Measurements from ENCODE around the gene TPH2. TPM values are rescaled to one million over a fixed set of nuclear protein-coding genes. Genes with fewer than 3 reads are reported as not detected.

The TPH2 gene
- total and polyA plus RNA-seq, 2 of the 13 experiments (the other 11 are each of a cell fraction or from before 2014, with no cell fraction given), result not detected

GRCh38 chr12:72072592-72073212, 134.1 kb downstream of the TPH2 start:
- no peak for DNase-seq (ENCODE audit: low spot score)
- Histone ChIP-seq H3K4me2 (ENCODE audit: low read depth, low read length) (no peak overlapping the region), H2AFZ (ENCODE audit: low read length) (no peak overlapping the region), H3K4me3 (replicated peaks in 1 of 3; ENCODE audit: insufficient read depth in 1 of 3, low read depth in 2 of 3, low read length in 3 of 3) (no peak overlapping the region), H3K9ac (ENCODE audit: insufficient read depth, low read depth, low read length) (no peak overlapping the region), H3K4me1 (ENCODE audit: insufficient read depth, low read length) (no peaks in the 10 kb centered on the region), H3K79me2 (ENCODE audit: insufficient read depth, low read length) (no peaks in the 10 kb centered on the region), H4K20me1 (ENCODE audit: insufficient read depth, low read length) (no peaks in the 10 kb centered on the region), H3K36me3 (replicated peaks in 1 of 2; ENCODE audit: control insufficient read depth in 1 of 2, insufficient read depth in 2 of 2, low read length in 2 of 2) (no peaks in the 10 kb centered on the region), H3K27ac (ENCODE audit: extremely low read length, insufficient read depth, low read length) (no peak overlapping the region), H3K27me3 (ENCODE audit: control insufficient read depth in 1 of 2, insufficient read depth in 2 of 2, low read length in 2 of 2) (no peaks in the 10 kb centered on the region), H3K9me3 (ENCODE audit: low read length) (peaks cover 16% of the 10 kb centered on the region)
- no TSS peak for BruUV-seq (replicated peaks)
- WGBS (ENCODE audit: low lambda C conversion rate), result 0% methylated on average over 1 of the region's 1 CpG
- no peak for FAIRE-seq
- ATAC-seq, result no peak
- in situ Hi-C loops (cut with HindIII; ENCODE audit: extremely low pct_ligation_motif_present, low pct_unique_long_range_greater_than_20kb) (no loop called here), intact Hi-C loops (cut with micrococcal nuclease; ENCODE audit: unreplicated experiment) (no loop called here)
- CTCF ChIA-PET (ENCODE audit: low intra/inter-chr PET ratio, low total read pairs), result no interaction called here
- POLR2A ChIA-PET, result no interaction called here
- TF ChIP-seq MZF1 (CRISPR knock-in tag; IDR thresholded peaks at IDR 0.05; ENCODE audit: borderline replicate concordance) (no peak), SIN3A (IDR thresholded peaks at IDR 0.05; ENCODE audit: borderline replicate concordance, low read depth, low read length) (no peak), ZNF710 (CRISPR knock-in tag; IDR thresholded peaks at IDR 0.05; ENCODE audit: borderline replicate concordance) (no peak), CBX2 (IDR thresholded peaks at IDR 0.05; ENCODE audit: low read depth, low read length) (no peak), CBX2 (CRISPR knock-in tag; IDR thresholded peaks at IDR 0.05; ENCODE audit: low read depth) (no peak), ZBTB4 (CRISPR knock-in tag; IDR thresholded peaks at IDR 0.05; ENCODE audit: borderline replicate concordance) (no peak)
- TF ChIP-seq, protein P1, sequence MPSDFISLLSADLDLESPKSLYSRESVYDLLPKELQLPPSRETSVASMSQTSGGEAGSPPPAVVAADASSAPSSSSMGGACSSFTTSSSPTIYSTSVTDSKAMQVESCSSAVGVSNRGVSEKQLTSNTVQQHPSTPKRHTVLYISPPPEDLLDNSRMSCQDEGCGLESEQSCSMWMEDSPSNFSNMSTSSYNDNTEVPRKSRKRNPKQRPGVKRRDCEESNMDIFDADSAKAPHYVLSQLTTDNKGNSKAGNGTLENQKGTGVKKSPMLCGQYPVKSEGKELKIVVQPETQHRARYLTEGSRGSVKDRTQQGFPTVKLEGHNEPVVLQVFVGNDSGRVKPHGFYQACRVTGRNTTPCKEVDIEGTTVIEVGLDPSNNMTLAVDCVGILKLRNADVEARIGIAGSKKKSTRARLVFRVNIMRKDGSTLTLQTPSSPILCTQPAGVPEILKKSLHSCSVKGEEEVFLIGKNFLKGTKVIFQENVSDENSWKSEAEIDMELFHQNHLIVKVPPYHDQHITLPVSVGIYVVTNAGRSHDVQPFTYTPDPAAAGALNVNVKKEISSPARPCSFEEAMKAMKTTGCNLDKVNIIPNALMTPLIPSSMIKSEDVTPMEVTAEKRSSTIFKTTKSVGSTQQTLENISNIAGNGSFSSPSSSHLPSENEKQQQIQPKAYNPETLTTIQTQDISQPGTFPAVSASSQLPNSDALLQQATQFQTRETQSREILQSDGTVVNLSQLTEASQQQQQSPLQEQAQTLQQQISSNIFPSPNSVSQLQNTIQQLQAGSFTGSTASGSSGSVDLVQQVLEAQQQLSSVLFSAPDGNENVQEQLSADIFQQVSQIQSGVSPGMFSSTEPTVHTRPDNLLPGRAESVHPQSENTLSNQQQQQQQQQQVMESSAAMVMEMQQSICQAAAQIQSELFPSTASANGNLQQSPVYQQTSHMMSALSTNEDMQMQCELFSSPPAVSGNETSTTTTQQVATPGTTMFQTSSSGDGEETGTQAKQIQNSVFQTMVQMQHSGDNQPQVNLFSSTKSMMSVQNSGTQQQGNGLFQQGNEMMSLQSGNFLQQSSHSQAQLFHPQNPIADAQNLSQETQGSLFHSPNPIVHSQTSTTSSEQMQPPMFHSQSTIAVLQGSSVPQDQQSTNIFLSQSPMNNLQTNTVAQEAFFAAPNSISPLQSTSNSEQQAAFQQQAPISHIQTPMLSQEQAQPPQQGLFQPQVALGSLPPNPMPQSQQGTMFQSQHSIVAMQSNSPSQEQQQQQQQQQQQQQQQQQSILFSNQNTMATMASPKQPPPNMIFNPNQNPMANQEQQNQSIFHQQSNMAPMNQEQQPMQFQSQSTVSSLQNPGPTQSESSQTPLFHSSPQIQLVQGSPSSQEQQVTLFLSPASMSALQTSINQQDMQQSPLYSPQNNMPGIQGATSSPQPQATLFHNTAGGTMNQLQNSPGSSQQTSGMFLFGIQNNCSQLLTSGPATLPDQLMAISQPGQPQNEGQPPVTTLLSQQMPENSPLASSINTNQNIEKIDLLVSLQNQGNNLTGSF (CRISPR knock-in tag; IDR thresholded peaks at IDR 0.05), result no peak

Measured in HepG2 (cell line).